Activated CD4-positive, alpha-beta T cell treated with anti-CD3 and anti-CD28 coated beads, Interleukin-2, amount 10 ng/mL, durations not matched to agents 24 days and 14 days (primary cell): ENCODE results near the gene CYP27C1. TPM values are rescaled to one million over a fixed set of nuclear protein-coding genes. Genes with fewer than 3 reads are reported as not detected.
A peak's percentile ranks its signal among the peaks of the same experiment; 100 is the strongest.
"Not testable (repeated sequence)": the region's sequence is repeated elsewhere in the genome, so short reads cannot be mapped to it uniquely, and the experiment has no call there.

Experiments
- DNase-seq: peaks from one replicate; pipeline ENCODE4 v3.0.0; 2022
- H3K27ac Mint-ChIP-seq: one replicate; pipeline ENCODE4 v1.8.0; 2022; ENCODE audit warnings: mild to moderate bottlenecking, mixed read lengths
- H3K27me3 Mint-ChIP-seq: one replicate; pipeline ENCODE4 v1.8.0; 2022; ENCODE audit warnings: mixed read lengths
- H3K36me3 Mint-ChIP-seq: one replicate; pipeline ENCODE4 v1.8.0; 2022; ENCODE audit warnings: low read depth, mild to moderate bottlenecking, mixed read lengths
- H3K4me1 Mint-ChIP-seq: one replicate; pipeline ENCODE4 v1.8.0; 2021; ENCODE audit warnings: mixed read lengths
- H3K4me3 Mint-ChIP-seq: one replicate; pipeline ENCODE4 v1.8.0; 2022; ENCODE audit warnings: mild to moderate bottlenecking, moderate library complexity, mixed read lengths
- H3K9me3 Mint-ChIP-seq: one replicate; pipeline ENCODE4 v1.8.0; 2021; ENCODE audit warnings: mixed read lengths
- intact Hi-C: fragments of 100-400 bp; cut with micrococcal nuclease; formaldehyde crosslinking; loops from one replicate; pipeline ENCODE4 v1.15.1; 2023
- total RNA-seq: library from RNA; stranded (reverse); gene quantifications from 2 replicates; pipeline ENCODE4 v1.2.3, GENCODE V29; 2022

The CYP27C1 gene
- total RNA-seq, 1 donor from 2014 or later = not detected

DNA sequence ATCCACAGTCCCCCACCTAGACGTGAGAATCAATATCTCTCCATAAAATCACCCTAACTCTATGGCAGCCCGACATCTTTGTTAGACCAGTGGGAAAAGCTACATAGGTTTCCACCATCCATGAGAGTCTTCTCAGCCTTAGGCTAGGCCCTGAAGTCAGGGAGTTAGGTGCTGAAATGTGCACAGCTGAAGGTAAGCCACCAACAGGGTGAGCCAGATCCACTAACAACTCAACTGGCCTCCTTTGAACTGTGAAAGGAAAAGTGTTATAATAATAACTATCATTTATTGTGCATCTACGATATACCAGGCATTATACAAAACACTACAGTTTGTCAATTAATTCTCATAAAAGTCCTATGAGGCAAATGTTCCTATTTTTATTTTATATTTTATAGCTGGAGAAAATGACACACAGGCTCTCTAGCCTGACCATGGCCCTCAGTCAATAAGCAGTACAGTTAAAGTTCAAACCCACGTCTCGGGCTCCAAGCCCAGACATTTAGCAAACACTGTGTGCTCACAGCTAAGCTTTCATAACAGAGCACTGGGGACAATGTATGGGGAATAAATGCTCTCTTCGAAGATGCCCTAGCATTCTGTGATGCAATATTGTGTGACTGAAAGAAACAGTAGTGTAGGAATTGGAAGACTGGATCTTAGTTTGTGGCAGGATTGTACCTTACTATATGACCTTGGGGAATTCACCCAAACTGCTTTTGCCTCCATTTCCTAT, 11.2 kb upstream of the CYP27C1 start:
- H3K27me3 Mint-ChIP-seq = peaks cover 4% of the 10 kb centered on the region
- H3K27ac Mint-ChIP-seq = no peak overlapping the region
- no peaks in the 10 kb centered on the region for H3K36me3 Mint-ChIP-seq
- H3K4me3 Mint-ChIP-seq = no peak overlapping the region
- peaks cover 5% of the 10 kb centered on the region for H3K9me3 Mint-ChIP-seq
- H3K4me1 Mint-ChIP-seq = peaks cover 2% of the 10 kb centered on the region
- no peak for DNase-seq
- intact Hi-C loops = no loop called here

DNA sequence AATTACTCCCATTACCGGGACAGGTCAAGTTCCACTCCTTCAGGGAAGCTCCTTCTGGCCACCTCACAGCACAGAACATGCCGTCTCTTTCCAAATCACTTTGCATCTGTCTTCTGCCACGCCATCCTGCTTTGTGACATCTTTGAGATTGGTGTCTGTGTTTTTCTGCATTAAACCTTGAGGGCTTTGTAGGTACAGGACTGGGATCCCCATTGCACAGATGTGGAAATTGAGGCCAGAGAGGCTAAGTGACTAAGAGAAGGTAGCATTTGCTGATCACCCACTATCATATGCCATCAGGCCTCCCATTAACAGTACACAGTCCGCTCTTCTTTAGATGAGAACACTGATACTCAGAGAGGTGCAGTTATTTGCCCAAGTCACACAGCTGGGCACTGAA, 9.5 kb upstream of the CYP27C1 start:
- peaks cover 13% of the 10 kb centered on the region for H3K27me3 Mint-ChIP-seq
- intact Hi-C loops = no loop called here
- peaks cover 2% of the 10 kb centered on the region for H3K4me1 Mint-ChIP-seq

DNA sequence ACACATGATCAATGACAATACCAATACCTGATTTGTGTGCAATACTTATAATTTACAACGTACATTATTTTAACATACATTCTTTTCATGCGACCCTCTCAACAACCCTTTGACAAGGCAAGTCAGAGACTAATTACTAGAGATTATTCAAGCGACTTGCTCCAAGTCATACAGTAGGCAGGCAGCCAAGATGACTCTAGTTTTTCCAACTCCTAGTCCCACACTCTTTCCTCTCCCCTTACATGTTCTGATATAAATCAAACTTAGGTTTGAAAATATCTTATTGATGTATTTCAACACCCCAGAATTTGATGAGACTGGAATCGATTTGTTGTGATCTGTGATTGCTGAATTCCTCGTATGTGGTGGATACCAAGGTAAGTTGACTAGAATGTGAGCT, 8.0 kb upstream of the CYP27C1 start:
- DNase-seq = no peak
- Mint-ChIP-seq H3K9me3 (peaks cover 5% of the 10 kb centered on the region), H3K27ac (no peak overlapping the region), H3K27me3 (peaks cover 23% of the 10 kb centered on the region), H3K4me1 (peaks cover 2% of the 10 kb centered on the region), H3K4me3 (no peak overlapping the region), H3K36me3 (no peaks in the 10 kb centered on the region)
- intact Hi-C loops = no loop called here

More for the DNA sequence above, 9.5 kb upstream of the CYP27C1 start:
- Mint-ChIP-seq H3K27ac (no peak overlapping the region), H3K9me3 (peaks cover 5% of the 10 kb centered on the region), H3K36me3 (no peaks in the 10 kb centered on the region), H3K4me3 (no peak overlapping the region)
- DNase-seq = no peak

DNA sequence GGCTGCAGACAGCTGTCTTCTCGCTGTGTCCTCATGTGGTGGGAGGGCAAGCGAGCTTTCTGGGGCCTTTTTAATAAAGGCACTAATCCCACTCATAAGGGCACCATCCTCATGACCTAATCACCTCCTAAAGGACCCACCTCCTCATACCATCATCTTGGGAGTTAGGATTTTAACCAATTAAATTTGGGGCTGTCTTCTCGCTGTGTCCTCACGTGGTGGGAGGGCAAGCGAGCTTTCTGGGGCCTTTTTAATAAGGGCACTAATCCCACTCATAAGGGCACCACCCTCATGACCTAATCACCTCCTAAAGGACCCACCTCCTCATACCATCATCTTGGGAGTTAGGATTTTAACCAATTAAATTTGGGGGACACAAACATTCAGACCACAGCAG, 7.2 kb upstream of the CYP27C1 start:
- DNase-seq, H3K4me1 Mint-ChIP-seq, H3K27ac Mint-ChIP-seq, H3K4me3 Mint-ChIP-seq, H3K9me3 Mint-ChIP-seq, H3K36me3 Mint-ChIP-seq, intact Hi-C loops: not testable (repeated sequence)
- H3K27me3 Mint-ChIP-seq = peaks cover 24% of the 10 kb centered on the region

DNA sequence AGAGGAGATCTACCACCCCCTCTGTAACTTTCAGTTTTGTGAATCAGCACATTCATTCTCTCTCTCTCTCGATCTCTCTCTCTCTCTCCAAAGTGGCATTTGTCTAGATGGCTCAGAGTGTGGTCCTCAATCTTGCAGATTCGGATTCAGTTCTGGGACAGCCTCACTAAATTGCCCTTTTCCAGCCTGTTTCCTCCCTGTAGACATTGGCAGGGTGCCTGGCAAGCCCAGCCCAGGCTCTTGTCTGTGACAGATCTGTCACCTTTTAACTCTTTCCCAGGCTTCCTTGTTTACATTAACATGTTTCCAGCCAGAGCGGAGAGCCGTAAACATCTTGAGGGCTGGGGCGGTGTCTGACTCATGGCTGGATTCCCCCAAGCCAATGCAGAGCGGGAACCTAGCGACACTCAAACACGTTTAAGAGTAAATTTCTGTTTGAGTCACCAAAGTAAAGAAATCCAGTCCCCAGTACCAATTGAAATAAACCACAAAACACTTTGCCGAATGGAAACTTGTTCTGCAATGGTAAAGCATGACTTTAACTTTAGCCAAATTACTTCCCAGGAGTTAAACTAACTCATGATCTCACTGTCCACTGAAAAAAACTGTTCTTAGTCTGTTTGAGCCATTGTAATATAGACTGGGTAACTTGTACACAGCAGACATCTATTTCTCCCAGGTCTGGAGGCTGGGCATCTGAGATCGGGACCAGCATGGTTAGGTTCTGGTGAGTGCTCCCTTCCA, 6.6 kb upstream of the CYP27C1 start:
- intact Hi-C loops = no loop called here
- Mint-ChIP-seq H3K9me3 (peaks cover 5% of the 10 kb centered on the region), H3K27me3 (peaks cover 24% of the 10 kb centered on the region), H3K27ac (peak overlapping the region; percentile 71), H3K36me3 (no peaks in the 10 kb centered on the region), H3K4me1 (peaks cover 2% of the 10 kb centered on the region), H3K4me3 (peak overlapping the region; percentile 55)
- DNase-seq = peak; percentile 72

DNA sequence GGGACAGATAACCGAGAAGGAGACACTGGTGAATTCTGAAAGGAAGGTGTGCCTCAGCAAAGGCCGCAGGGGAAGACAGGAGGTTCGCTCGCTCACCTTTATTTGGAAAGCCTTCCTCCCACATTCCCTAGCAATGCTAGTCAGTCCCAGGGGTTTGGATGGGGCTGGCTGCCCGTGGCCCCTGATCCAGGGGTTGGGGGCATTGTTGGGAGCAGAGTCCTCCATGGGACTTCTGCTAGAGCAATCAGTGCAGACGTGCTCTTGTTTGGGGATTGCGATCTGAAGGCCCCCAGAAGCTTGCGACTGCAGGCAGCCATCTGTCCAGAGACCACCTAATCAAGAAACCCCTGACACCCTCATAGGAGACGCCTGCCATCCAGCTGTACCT, 6.0 kb upstream of the CYP27C1 start:
- peaks cover 24% of the 10 kb centered on the region for H3K27me3 Mint-ChIP-seq
- H3K4me1 Mint-ChIP-seq = peaks cover 2% of the 10 kb centered on the region
- no peak overlapping the region for H3K27ac Mint-ChIP-seq
- intact Hi-C loops = no loop called here
- no peaks in the 10 kb centered on the region for H3K36me3 Mint-ChIP-seq
- DNase-seq = no peak
- H3K9me3 Mint-ChIP-seq = peaks cover 5% of the 10 kb centered on the region
- H3K4me3 Mint-ChIP-seq = no peak overlapping the region

DNA sequence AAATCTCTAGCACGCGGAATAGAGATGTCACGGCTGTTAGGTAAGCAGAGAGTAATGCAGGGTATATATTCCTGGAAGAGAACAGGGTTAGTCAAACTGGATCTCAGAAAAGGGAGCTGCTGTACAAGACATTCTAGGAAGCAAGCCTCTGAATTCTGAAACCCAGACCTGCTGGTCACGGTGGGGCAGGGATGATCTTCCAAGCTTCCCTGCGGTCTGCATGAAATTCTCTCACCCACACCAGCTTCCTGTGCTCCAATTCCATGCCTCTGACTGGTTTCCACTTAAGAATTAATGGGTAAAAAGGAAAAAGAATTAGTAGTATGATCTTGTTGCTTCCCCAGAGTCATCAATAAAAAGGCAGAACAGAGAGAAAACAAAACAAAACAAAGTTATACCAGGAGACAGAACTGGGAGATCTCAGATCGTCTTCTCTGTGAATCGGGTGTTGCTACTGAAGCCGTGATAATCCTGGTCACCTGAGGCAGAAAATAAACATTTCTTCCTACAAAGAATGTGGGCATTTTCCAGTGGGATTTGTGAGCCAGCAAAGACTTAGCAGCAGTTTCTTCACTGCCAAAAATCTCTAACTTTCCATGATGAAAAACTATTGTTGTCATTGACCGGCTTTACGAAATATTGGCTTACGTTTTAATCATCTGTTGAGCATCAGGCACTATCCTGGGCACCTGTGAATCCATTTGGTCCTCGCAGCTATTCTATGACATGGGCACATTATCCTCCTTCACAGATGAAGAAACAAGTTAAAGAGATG, 5.3 kb upstream of the CYP27C1 start:
- H3K27ac Mint-ChIP-seq = no peak overlapping the region
- H3K36me3 Mint-ChIP-seq = peaks cover 4% of the 10 kb centered on the region
- H3K27me3 Mint-ChIP-seq = peaks cover 31% of the 10 kb centered on the region
- no peak overlapping the region for H3K4me3 Mint-ChIP-seq
- H3K9me3 Mint-ChIP-seq = peaks cover 5% of the 10 kb centered on the region
- no peak for DNase-seq
- peaks cover 8% of the 10 kb centered on the region for H3K4me1 Mint-ChIP-seq
- intact Hi-C loops = no loop called here

DNA sequence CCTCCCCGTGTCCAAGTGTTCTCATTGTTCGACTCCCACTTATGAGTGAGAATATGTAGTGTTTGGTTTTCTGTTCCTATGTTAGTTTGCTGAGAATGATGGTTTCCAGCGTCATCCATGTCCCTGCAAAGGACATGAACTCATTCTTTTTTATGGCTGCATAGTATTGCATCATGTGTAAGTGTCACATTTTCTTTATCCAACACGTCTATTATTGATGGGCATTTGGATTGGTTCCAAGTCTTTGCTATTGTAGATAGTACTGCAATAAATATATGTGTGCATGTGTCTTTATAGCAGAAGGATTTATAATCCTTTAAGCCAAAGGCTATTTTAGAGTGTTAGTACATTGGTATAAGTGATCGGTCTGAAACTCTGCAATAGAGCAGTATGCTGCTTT, 4.0 kb upstream of the CYP27C1 start:
- H3K36me3 Mint-ChIP-seq, H3K9me3 Mint-ChIP-seq, DNase-seq, H3K27ac Mint-ChIP-seq, H3K4me3 Mint-ChIP-seq, intact Hi-C loops: not testable (repeated sequence)
- H3K27me3 Mint-ChIP-seq = peaks cover 36% of the 10 kb centered on the region
- peaks cover 11% of the 10 kb centered on the region for H3K4me1 Mint-ChIP-seq

DNA sequence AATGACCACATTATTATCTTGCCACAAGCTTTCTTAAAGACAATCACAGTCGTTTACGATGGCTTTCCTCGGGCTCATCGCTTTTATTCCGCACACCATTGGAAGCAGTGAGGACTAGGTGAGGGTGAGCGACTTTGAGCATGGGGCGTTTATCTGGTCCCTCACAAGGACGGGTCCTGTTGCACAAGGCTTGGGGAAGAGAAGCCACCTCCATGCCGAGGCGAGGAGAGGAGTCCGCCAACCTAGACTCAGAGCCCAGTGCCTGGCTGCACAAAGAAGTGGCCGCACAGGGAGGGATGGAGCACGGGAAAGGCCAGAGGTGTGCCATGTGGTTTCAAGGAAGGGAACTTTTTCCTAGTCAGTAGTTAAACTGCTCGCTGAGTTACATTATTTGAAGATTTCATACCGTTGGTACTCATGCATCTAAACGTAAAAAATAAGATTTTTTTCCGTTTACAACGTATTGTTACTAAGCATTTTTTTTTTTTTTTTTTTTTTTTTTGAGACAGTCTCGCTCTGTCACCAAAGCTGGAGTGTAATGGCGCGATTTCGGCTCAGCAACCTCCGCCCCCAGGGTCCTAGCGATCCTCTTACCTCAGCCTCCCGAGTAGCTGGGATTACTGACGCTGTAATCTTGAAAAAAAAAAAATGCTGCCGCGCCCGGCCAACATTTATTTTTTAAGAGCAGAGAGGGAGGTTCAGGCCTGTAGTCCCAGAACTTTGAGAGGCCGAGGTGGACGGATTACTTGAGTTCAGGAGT, 849 bp upstream of the CYP27C1 start:
- H3K4me3 Mint-ChIP-seq = peak overlapping the region; percentile 81
- no peak for DNase-seq
- H3K9me3 Mint-ChIP-seq = no peaks in the 10 kb centered on the region
- H3K27ac Mint-ChIP-seq = no peak overlapping the region
- H3K4me1 Mint-ChIP-seq = peaks cover 9% of the 10 kb centered on the region
- intact Hi-C loops = no loop called here
- H3K36me3 Mint-ChIP-seq = peaks cover 7% of the 10 kb centered on the region
- H3K27me3 Mint-ChIP-seq = peaks cover 64% of the 10 kb centered on the region

DNA sequence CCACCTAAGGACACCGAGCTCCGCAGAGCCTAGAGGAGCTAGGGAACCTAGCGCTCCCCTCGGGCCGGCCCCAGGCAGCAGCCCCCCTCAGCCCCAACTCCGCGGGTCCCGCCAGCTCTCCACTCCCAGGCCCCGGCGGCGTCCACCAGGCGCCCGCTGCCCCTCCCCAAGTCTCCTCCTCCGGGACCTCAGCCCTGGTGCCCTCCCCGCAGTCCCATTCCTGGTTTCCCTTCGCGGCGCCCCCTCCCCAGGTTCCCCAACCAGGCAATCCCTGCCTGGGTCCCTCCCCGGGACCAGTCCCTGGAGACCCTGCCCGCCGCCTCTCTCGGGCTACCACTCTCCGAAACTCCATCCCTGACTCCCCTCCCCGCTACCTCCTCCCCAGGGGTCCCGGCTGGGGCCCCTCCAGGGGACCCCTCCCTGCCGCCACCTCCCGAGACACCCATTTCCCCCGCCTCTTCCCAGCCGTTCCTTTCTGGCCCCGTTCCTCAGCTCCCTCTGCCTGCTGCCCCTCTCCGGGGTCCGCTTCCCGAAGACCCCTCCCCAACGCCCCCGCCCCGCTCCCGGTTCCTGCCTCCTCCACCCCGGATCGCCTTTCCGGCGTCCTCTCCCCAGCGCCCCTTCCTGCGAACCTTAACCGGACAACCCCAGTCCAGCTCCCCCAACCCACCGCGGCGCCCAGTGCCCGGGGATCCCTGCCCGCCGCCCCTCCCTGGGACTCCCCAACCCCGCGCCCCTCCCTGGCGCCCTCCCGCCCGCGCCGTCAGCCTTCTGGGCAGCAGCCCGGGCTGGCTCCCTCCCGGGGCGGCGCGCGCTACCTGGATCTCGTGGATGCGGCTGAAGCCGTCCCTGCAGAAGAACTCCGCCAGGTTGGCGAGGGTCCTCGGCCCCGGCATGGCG, 678 bp downstream of the CYP27C1 start:
- Mint-ChIP-seq H3K4me1 (peaks cover 9% of the 10 kb centered on the region), H3K4me3 (peak overlapping the region; percentile 30), H3K9me3 (no peaks in the 10 kb centered on the region), H3K27ac (no peak overlapping the region), H3K27me3 (peaks cover 56% of the 10 kb centered on the region), H3K36me3 (peaks cover 7% of the 10 kb centered on the region)
- no peak for DNase-seq
- intact Hi-C loops = no loop called here

DNA sequence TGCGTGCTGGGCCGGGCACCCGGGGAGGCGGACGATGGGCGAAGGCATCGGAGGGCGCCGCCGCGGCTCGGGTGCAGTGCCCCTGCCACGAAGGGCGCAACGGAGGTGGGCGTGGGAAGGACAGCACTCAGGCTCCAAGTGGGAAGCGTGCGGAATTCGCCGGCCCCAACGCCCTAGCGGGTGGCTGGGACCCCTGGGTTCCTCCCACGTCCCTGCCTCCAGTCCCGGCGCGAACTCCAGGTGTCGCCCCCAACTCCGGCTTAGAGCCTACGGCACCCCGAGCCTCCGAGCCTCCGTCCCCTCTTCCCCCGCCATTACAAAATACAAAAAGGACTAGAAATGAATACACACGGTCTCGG, 1.3 kb downstream of the CYP27C1 start:
- no peak overlapping the region for H3K4me3 Mint-ChIP-seq
- peaks cover 7% of the 10 kb centered on the region for H3K36me3 Mint-ChIP-seq
- H3K27me3 Mint-ChIP-seq = peaks cover 55% of the 10 kb centered on the region
- no peak for DNase-seq
- H3K9me3 Mint-ChIP-seq = no peaks in the 10 kb centered on the region
- peaks cover 9% of the 10 kb centered on the region for H3K4me1 Mint-ChIP-seq
- no peak overlapping the region for H3K27ac Mint-ChIP-seq
- intact Hi-C loops = no loop called here

DNA sequence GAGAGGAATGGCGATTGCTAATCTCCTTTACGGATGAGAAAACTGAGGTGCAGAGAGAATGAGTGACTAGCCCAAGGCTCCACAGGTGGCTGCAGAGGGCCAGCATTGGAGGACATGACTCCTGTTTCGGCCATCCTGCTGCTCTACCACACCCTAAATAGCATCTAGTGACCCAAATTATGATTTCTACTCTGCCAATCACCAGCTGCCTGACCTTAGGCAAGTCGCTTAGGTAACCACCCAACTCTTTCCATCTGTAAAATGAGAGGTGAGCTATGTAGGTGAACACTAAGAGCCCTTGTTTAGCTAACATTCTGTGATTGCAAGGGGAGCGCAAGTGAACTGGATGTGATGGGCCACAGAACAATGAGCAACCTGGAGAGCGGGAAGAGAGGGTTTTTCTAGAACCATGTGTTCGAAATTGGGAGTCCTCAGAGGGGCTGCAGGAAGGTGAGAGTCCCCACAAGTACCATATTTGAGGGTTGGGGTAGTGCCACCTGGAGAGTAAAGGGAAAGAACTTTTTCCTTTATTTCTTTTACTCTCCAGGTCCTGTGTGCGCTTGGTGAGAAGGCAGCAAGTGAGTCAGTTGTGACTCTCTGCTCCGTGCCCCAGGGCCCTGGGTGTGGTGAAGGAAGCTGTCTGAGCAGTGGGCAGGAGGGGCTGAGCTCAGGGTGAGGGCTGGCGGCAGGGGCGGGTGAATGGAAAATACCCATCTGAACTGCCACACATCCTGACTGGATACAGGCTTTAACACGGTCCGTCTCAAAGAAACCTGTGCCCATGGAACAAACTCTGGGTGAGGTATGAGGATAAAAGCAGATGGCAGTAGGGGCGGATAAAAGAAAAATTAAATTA, 2.4 kb downstream of the CYP27C1 start:
- peaks cover 9% of the 10 kb centered on the region for H3K4me1 Mint-ChIP-seq
- H3K36me3 Mint-ChIP-seq = peaks cover 7% of the 10 kb centered on the region
- intact Hi-C loops = no loop called here
- H3K27ac Mint-ChIP-seq = no peak overlapping the region
- peaks cover 3% of the 10 kb centered on the region for H3K9me3 Mint-ChIP-seq
- peaks cover 60% of the 10 kb centered on the region for H3K27me3 Mint-ChIP-seq
- DNase-seq = no peak
- H3K4me3 Mint-ChIP-seq = no peak overlapping the region
